Retinal pigment epithelial cell (primary cell): Measurements from ENCODE around the gene GALNT12.

ENCODE experiments used
- DNase-seq: peaks from one replicate; pipeline ENCODE4 v3.0.0-alpha.2; 2010; ENCODE audit warnings: low read depth
- H3K4me3 ChIP-seq: 2 replicates; pipeline ENCODE4 v1.5.1; 2011; ENCODE audit warnings: mild to moderate bottlenecking, low read length, control low read depth, moderate library complexity
- TF ChIP-seq, protein P1 (sequence below): conservative IDR thresholded peaks from 2 replicates; pipeline ENCODE4 v1.5.1; 2011; ENCODE audit warnings: low read depth, low read length, control low read depth, inconsistent platforms

Gene GALNT12

DNA sequence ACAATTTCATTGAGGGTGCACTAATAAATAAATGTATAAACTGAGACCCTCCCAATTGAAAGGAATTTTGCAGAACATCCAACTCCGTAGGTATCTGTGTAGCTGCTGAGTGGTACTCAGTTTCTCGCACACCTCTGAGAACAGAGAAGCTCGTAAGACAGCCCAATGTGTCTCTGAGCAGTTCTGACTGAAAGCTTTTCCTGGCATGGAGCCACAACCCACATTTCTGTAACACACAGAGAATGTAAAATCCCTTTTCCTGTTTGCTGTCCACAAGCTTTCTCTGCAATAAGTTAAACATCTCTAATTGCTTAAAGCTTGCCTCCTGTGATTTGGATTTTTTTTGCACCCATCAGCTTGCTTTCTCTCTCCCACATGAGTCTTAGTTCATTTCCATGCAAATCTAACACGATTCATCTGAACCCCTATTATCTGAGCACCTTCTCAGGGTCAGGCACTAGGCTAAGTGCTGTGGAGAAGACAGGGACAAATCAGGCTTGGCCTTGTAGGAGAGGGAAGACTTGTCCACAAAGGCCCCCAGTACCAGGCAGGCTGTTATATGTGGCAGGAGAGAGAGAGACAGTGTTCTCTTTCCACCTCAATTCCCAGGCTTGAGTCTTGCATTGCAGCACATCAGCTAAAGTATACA, 92.1 kb downstream of the GALNT12 start:
- DNase-seq, result peak; percentile 71
- no peak overlapping the region for H3K4me3 ChIP-seq
- TF ChIP-seq, protein P1, sequence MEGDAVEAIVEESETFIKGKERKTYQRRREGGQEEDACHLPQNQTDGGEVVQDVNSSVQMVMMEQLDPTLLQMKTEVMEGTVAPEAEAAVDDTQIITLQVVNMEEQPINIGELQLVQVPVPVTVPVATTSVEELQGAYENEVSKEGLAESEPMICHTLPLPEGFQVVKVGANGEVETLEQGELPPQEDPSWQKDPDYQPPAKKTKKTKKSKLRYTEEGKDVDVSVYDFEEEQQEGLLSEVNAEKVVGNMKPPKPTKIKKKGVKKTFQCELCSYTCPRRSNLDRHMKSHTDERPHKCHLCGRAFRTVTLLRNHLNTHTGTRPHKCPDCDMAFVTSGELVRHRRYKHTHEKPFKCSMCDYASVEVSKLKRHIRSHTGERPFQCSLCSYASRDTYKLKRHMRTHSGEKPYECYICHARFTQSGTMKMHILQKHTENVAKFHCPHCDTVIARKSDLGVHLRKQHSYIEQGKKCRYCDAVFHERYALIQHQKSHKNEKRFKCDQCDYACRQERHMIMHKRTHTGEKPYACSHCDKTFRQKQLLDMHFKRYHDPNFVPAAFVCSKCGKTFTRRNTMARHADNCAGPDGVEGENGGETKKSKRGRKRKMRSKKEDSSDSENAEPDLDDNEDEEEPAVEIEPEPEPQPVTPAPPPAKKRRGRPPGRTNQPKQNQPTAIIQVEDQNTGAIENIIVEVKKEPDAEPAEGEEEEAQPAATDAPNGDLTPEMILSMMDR, result no peak
